ENCODE results near the gene B3GNT5. TPM values are rescaled to one million over a fixed set of nuclear protein-coding genes. Genes with fewer than 3 reads are reported as not detected.

Gene B3GNT5
- polyA plus RNA-seq, 3 donors from 2014 or later: 0.48 to 1.1 TPM; not detected in 1

GRCh38 chr3:183264268-183264667 is 11.2 kb downstream of the B3GNT5 start:
- no peaks in the 10 kb centered on the region for H3K36me3 Mint-ChIP-seq
- no peak overlapping the region for H3K27ac Mint-ChIP-seq
- H3K4me1 Mint-ChIP-seq: no peaks in the 10 kb centered on the region
- no peak overlapping the region for H3K4me3 Mint-ChIP-seq
- H3K9me3 Mint-ChIP-seq: no peaks in the 10 kb centered on the region
- no peak for DNase-seq
- H3K27me3 Mint-ChIP-seq (ENCODE audit: low read depth in 3 of 3): peaks cover 0 to 6% (median 0%) of the 10 kb centered on the region in 3 donors

DNA sequence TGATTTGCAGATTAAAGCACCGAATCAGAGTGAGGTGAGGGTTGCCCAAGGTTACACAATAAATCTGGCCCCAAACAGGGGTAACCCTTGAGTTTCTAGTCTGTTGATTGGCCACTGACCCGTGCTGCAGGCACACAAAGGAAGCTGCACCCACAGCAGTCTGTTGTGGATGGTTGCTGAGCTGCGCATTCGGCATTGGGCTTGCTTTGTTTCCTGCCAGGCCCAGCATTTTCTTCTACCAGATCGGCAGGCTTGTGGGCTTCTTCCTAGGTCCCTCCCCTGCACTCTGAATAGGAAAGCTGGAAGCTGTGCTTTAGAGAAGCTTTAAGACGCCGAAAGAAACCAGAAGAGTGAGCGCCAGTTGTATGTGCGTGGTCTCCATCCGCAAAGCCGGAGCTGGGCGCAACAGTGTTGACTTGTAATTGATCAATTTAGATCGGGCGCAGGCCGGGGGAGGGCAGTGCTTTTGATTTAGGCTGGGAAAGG is 12.1 kb downstream of the B3GNT5 start:
- Mint-ChIP-seq H3K9me3 (no peaks in the 10 kb centered on the region), H3K27ac (no peak overlapping the region), H3K4me3 (no peak overlapping the region), H3K4me1 (no peaks in the 10 kb centered on the region), H3K36me3 (no peaks in the 10 kb centered on the region), H3K27me3 (ENCODE audit: low read depth in 3 of 3) (peaks cover 0 to 6% (median 0%) of the 10 kb centered on the region in 3 donors)
- DNase-seq: no peak

DNA sequence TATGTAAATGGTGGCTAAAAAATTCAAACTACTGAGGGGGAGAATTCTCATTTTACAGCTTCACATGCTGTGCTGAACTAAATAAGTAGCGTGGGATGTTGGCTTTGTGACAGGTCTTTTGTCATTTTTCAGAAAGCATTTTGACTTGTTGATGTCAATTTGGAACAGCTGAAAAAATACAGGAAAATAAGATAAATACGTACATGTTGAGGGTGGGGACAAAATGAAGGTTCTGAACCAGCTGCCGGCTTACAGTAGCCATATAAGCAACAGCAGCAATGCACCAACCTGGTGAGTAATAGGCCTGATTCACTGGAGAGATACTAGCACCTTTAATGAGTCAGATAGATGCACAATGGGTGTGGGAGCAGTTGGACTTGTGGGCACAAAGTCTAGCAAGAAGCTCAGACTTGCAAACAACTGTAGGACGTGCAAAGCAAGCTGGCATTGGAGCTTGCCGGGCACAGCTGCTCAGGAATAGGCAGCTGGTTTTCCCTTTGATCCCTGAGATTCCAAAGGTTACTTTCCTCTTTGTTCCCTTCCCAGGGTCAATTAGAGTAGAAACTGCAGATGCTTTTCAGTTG is 12.9 kb downstream of the B3GNT5 start:
- Mint-ChIP-seq H3K4me3 (no peak overlapping the region), H3K9me3 (no peaks in the 10 kb centered on the region), H3K27me3 (ENCODE audit: low read depth in 3 of 3) (peaks cover 0 to 6% (median 0%) of the 10 kb centered on the region in 3 donors), H3K4me1 (no peaks in the 10 kb centered on the region), H3K27ac (no peak overlapping the region), H3K36me3 (no peaks in the 10 kb centered on the region)
- DNase-seq: no peak

DNA sequence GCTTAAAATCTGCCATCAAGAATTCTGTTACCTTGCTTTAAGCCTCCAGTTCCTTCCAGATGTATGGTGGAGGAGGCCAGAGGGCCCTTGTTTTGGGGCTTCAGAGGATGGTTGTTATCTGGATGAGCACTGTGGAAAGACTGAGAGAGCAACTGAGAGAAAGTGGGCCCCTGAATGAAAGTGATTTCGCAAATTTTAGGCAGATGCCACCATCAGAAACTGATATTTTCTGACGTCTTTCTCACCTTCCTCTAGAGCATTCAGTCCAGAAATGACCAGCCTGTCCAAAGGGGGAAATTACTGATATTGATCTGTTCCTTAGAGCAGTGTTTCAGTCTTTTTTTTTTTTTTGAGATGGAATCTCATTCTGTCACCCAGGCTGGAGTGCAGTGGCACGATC is 13.4 kb downstream of the B3GNT5 start:
- H3K4me1 Mint-ChIP-seq: no peaks in the 10 kb centered on the region
- H3K4me3 Mint-ChIP-seq: no peak overlapping the region
- H3K36me3 Mint-ChIP-seq: no peaks in the 10 kb centered on the region
- no peak overlapping the region for H3K27ac Mint-ChIP-seq
- H3K27me3 Mint-ChIP-seq (ENCODE audit: low read depth in 3 of 3): peaks cover 0 to 6% (median 0%) of the 10 kb centered on the region in 3 donors
- DNase-seq: no peak
- H3K9me3 Mint-ChIP-seq: no peaks in the 10 kb centered on the region

DNA sequence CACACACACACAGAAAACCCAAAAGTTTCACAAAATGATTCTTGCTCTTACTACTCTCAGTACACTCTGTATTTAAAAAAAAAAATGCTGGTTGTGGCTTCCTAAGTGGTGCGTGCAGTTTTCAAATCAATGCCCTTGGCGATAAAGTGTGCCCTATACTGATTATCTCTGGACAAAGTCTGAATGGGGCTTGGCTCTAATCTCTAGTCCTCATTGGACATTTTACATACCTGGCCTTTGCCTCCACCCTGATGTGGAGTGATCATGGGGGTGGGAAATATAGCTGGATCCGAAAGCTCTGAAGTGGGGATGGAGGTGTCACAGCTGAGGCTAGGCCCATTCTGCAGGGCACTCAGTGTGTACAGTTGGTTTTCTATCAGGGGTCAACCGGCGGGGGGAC is 14.1 kb downstream of the B3GNT5 start:
- H3K36me3 Mint-ChIP-seq: no peaks in the 10 kb centered on the region
- no peak overlapping the region for H3K27ac Mint-ChIP-seq
- no peaks in the 10 kb centered on the region for H3K9me3 Mint-ChIP-seq
- no peak for DNase-seq
- H3K4me1 Mint-ChIP-seq: no peaks in the 10 kb centered on the region
- no peak overlapping the region for H3K4me3 Mint-ChIP-seq
- peaks cover 0 to 5% (median 0%) of the 10 kb centered on the region in 3 donors for H3K27me3 Mint-ChIP-seq (ENCODE audit: low read depth in 3 of 3)

DNA sequence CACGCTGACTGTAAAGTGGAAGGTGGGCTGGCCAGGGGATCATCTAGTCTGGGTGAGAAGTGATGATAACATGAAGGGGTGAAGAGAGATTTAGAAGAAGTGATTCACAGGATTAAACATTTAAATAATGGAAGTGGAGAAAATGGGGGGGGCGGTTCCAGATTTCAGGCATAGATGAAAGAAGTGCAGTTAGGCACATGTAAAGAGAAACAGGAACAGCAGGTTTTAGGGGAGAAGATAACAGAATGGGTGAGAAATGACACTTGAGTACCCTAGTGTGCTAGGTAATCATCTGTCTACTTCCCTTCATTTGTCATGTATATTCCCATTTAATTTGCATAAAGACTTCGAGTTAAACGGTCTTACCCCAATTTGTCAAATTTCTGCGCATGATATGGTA is 15.3 kb downstream of the B3GNT5 start:
- Mint-ChIP-seq H3K27ac (no peak overlapping the region), H3K9me3 (no peaks in the 10 kb centered on the region), H3K4me1 (no peaks in the 10 kb centered on the region), H3K27me3 (ENCODE audit: low read depth in 3 of 3) (peaks cover 0 to 4% (median 0%) of the 10 kb centered on the region in 3 donors), H3K36me3 (no peaks in the 10 kb centered on the region), H3K4me3 (no peak overlapping the region)
- DNase-seq: no peak

GRCh38 chr3:183269345-183269744 is 16.3 kb downstream of the B3GNT5 start:
- H3K9me3 Mint-ChIP-seq: no peaks in the 10 kb centered on the region
- DNase-seq: no peak
- no peak overlapping the region for H3K27ac Mint-ChIP-seq
- H3K27me3 Mint-ChIP-seq (ENCODE audit: low read depth in 3 of 3): peaks cover 0 to 4% (median 3%) of the 10 kb centered on the region in 3 donors
- H3K4me1 Mint-ChIP-seq: no peaks in the 10 kb centered on the region
- no peak overlapping the region for H3K4me3 Mint-ChIP-seq
- H3K36me3 Mint-ChIP-seq: no peaks in the 10 kb centered on the region

DNA sequence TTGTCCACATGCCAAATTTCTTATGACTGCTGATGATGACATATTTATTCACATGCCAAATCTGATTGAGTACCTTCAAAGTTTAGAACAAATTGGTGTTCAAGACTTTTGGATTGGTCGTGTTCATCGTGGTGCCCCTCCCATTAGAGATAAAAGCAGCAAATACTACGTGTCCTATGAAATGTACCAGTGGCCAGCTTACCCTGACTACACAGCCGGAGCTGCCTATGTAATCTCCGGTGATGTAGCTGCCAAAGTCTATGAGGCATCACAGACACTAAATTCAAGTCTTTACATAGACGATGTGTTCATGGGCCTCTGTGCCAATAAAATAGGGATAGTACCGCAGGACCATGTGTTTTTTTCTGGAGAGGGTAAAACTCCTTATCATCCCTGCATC is 17.3 kb downstream of the B3GNT5 start:
- H3K9me3 Mint-ChIP-seq: no peaks in the 10 kb centered on the region
- no peak overlapping the region for H3K27ac Mint-ChIP-seq
- no peak overlapping the region for H3K4me3 Mint-ChIP-seq
- peaks cover 0 to 4% (median 4%) of the 10 kb centered on the region in 3 donors for H3K27me3 Mint-ChIP-seq (ENCODE audit: low read depth in 3 of 3)
- no peak for DNase-seq
- H3K4me1 Mint-ChIP-seq: no peaks in the 10 kb centered on the region
- no peaks in the 10 kb centered on the region for H3K36me3 Mint-ChIP-seq

GRCh38 chr3:183272142-183272541 is 19.1 kb downstream of the B3GNT5 start:
- no peaks in the 10 kb centered on the region for H3K4me1 Mint-ChIP-seq
- H3K27ac Mint-ChIP-seq: no peak overlapping the region
- no peaks in the 10 kb centered on the region for H3K36me3 Mint-ChIP-seq
- no peaks in the 10 kb centered on the region for H3K9me3 Mint-ChIP-seq
- peaks cover 0 to 4% (median 3%) of the 10 kb centered on the region in 3 donors for H3K27me3 Mint-ChIP-seq (ENCODE audit: low read depth in 3 of 3)
- DNase-seq: no peak
- H3K4me3 Mint-ChIP-seq: no peak overlapping the region

- H3K27me3 Mint-ChIP-seq (ENCODE audit: low read depth in 3 of 3): peaks cover 0 to 4% (median 1%) of the 10 kb centered on the region in 3 donors
- no peak overlapping the region for H3K27ac Mint-ChIP-seq
- no peak overlapping the region for H3K4me3 Mint-ChIP-seq
- H3K36me3 Mint-ChIP-seq: no peaks in the 10 kb centered on the region
- DNase-seq: no peak
- H3K4me1 Mint-ChIP-seq: no peaks in the 10 kb centered on the region
- H3K9me3 Mint-ChIP-seq: no peaks in the 10 kb centered on the region
Measured at GRCh38 chr3:183272791-183273190, 19.7 kb downstream of the B3GNT5 start.

DNA sequence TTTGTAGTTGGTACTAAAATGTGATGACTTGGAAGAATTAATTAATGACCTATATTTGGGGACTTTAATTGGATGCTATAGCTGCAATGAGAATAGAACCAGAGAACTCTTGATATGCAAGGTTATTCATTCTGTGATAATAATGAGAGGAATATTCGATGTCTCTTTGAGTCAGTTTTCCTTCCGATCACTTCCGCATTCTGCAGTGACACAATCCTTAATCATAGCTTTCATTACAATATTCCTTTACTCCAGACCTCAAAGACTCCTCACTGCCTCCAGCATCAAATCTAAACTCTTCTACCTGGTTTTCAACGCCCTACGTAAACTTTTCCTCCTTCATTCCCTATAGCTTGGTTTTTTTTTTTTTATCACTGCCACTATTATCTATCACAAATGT is 21.6 kb downstream of the B3GNT5 start:
- DNase-seq: no peak
- Mint-ChIP-seq H3K27ac (no peak overlapping the region), H3K36me3 (no peaks in the 10 kb centered on the region), H3K4me1 (no peaks in the 10 kb centered on the region), H3K27me3 (ENCODE audit: low read depth in 3 of 3) (peaks cover 0 to 4% (median 3%) of the 10 kb centered on the region in 3 donors), H3K4me3 (no peak overlapping the region), H3K9me3 (no peaks in the 10 kb centered on the region)

DNA sequence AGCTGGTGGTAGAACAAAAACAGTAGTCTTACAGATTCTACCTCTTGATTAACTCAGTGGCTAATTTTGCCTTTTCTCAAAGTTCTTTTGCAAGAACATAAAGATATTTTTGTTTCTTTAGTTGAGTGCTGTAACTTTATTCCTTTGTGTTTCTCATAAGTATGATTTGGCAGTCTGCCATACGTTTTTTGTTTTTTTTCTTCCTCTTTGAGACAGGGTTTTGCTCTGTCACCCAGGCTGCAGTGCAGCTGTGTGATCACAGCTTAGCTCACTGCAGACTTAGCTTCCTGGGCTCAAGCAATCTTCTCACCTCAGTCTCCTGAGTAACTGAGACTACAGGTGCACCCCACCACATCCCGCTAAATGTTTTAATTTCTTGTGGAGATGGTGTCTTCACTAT is 22.4 kb downstream of the B3GNT5 start:
- Mint-ChIP-seq H3K36me3 (no peaks in the 10 kb centered on the region), H3K27me3 (ENCODE audit: low read depth in 3 of 3) (peaks cover 0 to 4% (median 3%) of the 10 kb centered on the region in 3 donors), H3K27ac (no peak overlapping the region), H3K4me1 (no peaks in the 10 kb centered on the region), H3K4me3 (no peak overlapping the region), H3K9me3 (no peaks in the 10 kb centered on the region)
- no peak for DNase-seq

GRCh38 chr3:183275937-183276336 is 22.9 kb downstream of the B3GNT5 start:
- no peak overlapping the region for H3K27ac Mint-ChIP-seq
- no peaks in the 10 kb centered on the region for H3K36me3 Mint-ChIP-seq
- no peaks in the 10 kb centered on the region for H3K9me3 Mint-ChIP-seq
- H3K4me3 Mint-ChIP-seq: no peak overlapping the region
- H3K27me3 Mint-ChIP-seq (ENCODE audit: low read depth in 3 of 3): peaks cover under 1 to 4% (median 3%) of the 10 kb centered on the region in 3 donors
- no peak for DNase-seq
- H3K4me1 Mint-ChIP-seq: no peaks in the 10 kb centered on the region

GRCh38 chr3:183277260-183277659 is 24.2 kb downstream of the B3GNT5 start:
- Mint-ChIP-seq H3K4me3 (no peak overlapping the region), H3K27me3 (ENCODE audit: low read depth in 3 of 3) (peaks cover 2 to 7% (median 3%) of the 10 kb centered on the region in 3 donors), H3K27ac (no peak overlapping the region)

DNA sequence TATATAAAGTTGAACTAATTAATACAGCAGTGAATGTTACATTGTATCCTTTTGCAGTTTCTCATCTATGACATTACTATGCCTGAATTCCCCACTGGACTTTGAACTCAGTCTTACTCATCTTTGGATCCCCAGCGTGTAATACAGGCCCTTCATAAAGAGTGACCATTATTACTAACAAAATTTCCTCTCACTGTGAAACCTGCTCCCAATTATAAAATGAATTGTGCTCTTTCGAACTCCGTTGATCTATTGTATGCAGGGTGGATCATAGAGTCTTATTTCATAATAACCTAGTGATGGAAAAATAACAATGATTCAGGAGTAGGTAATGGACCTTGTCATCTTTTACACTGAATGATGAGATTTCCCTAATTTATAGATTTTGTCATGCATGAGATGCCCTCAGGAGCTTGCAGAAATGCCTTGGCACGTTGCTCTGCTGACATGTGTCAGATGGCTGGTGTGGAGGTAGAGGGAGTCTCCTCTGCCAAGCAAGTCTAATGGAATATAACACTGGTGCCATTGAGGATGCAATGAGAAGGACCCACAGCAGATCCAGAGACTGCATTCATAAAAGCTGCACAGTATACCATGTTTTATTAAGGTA is 25.5 kb downstream of the B3GNT5 start:
- Mint-ChIP-seq H3K4me3 (no peak overlapping the region), H3K9me3 (no peaks in the 10 kb centered on the region), H3K36me3 (no peaks in the 10 kb centered on the region), H3K27me3 (ENCODE audit: low read depth in 3 of 3) (peaks cover 2 to 7% (median 4%) of the 10 kb centered on the region in 3 donors), H3K4me1 (no peaks in the 10 kb centered on the region), H3K27ac (no peak overlapping the region)
- DNase-seq: no peak

More at GRCh38 chr3:183277260-183277659, 24.2 kb downstream of the B3GNT5 start:
- no peaks in the 10 kb centered on the region for H3K4me1 Mint-ChIP-seq
- no peaks in the 10 kb centered on the region for H3K9me3 Mint-ChIP-seq
- no peak for DNase-seq
- H3K36me3 Mint-ChIP-seq: no peaks in the 10 kb centered on the region
